ENCODE results near the gene COL4A1.

Gene COL4A1

DNA sequence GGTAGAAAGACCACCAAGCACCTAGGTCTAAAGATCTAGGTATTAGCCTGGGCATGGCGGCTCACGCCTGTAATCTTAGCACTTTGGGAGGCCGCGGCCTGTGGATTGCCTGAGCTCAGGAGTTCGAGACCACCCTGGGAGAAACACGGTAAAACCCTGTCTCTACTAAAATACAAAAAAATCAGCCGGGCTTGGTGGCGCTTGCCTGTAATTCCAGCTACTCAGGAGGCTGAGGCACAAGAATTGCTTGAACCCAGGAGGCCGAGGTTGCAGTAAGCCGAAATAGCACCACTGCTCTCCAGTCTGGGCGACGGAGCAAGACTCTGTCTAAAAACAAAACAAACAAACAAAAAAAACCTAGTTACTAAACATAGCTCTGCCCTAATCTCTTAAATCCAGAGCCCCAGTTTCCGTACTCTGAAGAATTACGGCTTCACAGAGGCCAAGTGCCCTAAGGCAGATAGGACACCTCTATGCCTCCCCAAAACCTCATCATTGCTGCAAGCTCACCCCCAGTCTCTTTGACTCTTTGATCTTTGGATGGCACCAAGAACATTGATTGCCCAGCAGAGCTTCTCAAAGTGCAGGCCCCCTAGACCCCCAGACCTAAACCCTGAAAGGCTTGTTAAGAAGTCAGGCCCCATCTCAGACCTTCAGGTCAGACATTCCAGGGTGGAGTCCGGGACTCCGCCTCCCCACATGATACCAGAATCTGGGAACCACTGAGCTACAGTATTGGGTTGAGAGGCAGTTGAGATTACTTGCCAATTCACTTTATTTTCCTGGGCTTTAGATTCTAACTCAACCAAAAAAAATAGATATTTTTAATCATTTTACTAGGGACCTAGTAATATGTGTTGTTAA is 2.9 kb upstream of the COL4A1 start:
- H3K27me3 ChIP-seq (ENCODE audit: control insufficient read depth, insufficient read depth, low read length) = peaks cover 43% of the 10 kb centered on the region
- H3K9me3 ChIP-seq (ENCODE audit: control insufficient read depth, low read length) = no peaks in the 10 kb centered on the region
- peak overlapping the region; percentile 47 for H3K9ac ChIP-seq (ENCODE audit: low read length)
- H3K4me3 ChIP-seq (ENCODE audit: low read length) = no peak overlapping the region
- H3K4me1 ChIP-seq (ENCODE audit: control insufficient read depth, insufficient read depth, low read length) = peaks cover 7% of the 10 kb centered on the region
- no peaks in the 10 kb centered on the region for H3K36me3 ChIP-seq (ENCODE audit: control insufficient read depth, insufficient read depth, low read length)

DNA sequence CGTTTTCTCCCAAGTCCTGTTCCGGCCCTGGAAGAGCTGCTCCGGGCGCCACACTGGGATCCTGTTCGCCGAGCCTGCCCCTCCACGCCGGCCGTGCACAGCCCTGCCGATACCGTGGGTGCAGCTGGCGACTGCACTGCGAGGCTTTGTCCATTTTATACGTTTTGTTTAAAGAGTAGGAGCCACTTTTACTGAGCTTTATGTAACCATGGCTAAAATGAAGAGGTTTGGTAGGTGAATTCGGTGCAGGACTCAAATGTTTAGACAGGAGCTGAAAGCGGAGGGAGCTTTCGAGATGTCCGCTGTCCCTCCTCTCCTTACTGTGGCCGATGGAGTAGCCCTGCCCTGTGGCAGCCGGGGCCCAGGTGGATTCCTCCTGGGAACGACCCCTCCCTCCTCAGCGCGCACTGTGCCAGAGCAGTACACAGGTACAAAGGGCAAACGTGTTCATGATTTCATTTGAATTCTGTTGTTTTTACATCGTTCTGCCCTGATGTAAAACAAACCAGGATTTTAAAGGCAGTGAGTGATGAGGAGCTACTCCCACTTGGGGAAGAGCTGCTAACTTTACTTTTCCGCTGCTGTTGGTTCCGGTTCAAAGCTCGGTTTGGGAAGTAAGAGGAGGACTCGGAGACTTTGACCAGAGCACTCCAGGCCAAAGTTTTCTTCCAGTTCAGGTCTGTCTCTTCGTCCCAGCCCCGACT is 1.9 kb upstream of the COL4A1 start:
- peak overlapping the region; percentile 25 for H3K4me3 ChIP-seq (ENCODE audit: low read length)
- peaks cover 52% of the 10 kb centered on the region for H3K27me3 ChIP-seq (ENCODE audit: control insufficient read depth, insufficient read depth, low read length)
- H3K9ac ChIP-seq (ENCODE audit: low read length) = peak overlapping the region; percentile 58
- H3K4me1 ChIP-seq (ENCODE audit: control insufficient read depth, insufficient read depth, low read length) = peaks cover 7% of the 10 kb centered on the region
- no peaks in the 10 kb centered on the region for H3K9me3 ChIP-seq (ENCODE audit: control insufficient read depth, low read length)
- H3K36me3 ChIP-seq (ENCODE audit: control insufficient read depth, insufficient read depth, low read length) = no peaks in the 10 kb centered on the region

DNA sequence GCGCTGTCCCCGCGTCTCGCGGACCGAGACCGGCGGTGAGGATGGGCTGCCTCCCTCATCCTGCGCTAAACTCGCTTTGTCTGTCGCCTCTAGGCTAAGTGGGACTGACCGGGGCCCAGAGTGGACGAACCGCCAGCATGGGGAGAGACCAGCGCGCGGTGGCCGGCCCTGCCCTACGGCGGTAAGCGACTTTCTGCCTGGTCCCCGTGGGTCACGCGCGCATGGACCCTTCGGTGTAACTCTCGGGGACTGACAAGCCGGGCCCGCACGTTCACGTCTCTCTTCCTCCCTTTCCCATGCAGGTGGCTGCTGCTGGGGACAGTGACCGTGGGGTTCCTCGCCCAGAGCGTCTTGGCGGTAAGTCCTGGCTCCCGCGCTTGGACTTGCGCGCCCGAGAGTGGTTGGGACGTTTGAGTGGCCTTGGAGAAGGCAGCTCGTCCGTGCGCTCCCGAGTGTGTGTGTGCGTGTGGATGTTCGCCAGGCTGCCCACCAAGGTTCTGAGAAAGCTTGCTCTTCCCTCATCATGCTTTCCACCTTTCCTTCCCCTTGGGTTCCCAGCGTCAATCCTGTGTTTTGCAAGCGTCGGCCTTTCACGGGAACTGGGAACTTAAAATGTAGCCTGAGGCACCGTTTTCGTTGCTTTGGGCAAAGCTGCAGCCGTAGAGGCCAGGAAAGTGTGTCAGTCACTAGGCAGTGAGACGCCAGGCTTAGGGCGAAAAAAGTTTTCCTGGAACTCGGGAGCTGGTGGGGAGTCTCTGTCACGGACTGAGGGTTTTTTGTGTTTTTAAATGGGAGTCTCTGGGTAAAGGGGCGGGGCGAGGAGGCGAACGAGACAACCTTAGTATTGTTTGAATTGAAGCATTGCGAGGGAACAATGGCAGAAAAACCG is 1.1 kb upstream of the COL4A1 start:
- H3K9ac ChIP-seq (ENCODE audit: low read length) = peak overlapping the region; percentile 58
- peak overlapping the region; percentile 31 for H3K4me3 ChIP-seq (ENCODE audit: low read length)
- no peaks in the 10 kb centered on the region for H3K9me3 ChIP-seq (ENCODE audit: control insufficient read depth, low read length)
- no peaks in the 10 kb centered on the region for H3K36me3 ChIP-seq (ENCODE audit: control insufficient read depth, insufficient read depth, low read length)
- peaks cover 52% of the 10 kb centered on the region for H3K27me3 ChIP-seq (ENCODE audit: control insufficient read depth, insufficient read depth, low read length)
- peaks cover 7% of the 10 kb centered on the region for H3K4me1 ChIP-seq (ENCODE audit: control insufficient read depth, insufficient read depth, low read length)

DNA sequence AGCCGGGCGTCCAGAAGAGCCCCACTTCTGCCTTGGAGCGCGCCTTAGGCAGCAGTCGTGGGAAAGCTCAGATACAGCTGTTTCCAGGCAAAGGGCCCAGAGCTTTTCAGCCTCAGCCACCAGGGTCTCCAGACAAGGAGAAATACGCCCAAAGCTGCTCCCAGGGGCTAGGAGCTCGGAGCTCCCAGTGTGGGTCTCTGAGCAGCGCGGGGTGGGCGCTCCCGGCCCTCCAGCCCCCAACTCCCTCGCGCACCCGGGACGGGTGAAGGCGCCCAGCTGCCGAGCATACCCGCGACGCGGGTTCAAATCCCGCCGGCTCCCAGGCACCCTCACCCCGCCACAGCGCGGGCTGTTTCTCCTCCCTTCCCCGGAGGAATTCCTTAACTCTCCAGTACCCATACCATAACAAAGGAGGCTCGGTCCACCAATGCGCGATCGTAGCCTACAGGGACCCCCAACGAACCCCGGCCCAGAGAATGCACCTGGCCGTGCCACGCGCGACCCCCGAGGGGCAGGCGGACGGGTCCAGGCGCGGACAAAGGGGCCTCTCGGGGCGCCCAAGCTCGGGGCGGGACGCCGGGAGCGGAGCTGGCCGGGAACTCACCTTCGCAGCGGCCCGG is 507 bp downstream of the COL4A1 start:
- Histone ChIP-seq H3K36me3 (ENCODE audit: control insufficient read depth, insufficient read depth, low read length) (no peaks in the 10 kb centered on the region), H3K4me3 (ENCODE audit: low read length) (no peak overlapping the region), H3K9me3 (ENCODE audit: control insufficient read depth, low read length) (no peaks in the 10 kb centered on the region), H3K4me1 (ENCODE audit: control insufficient read depth, insufficient read depth, low read length) (peaks cover 7% of the 10 kb centered on the region), H3K9ac (ENCODE audit: low read length) (peak overlapping the region; percentile 71), H3K27me3 (ENCODE audit: control insufficient read depth, insufficient read depth, low read length) (peaks cover 52% of the 10 kb centered on the region)

DNA sequence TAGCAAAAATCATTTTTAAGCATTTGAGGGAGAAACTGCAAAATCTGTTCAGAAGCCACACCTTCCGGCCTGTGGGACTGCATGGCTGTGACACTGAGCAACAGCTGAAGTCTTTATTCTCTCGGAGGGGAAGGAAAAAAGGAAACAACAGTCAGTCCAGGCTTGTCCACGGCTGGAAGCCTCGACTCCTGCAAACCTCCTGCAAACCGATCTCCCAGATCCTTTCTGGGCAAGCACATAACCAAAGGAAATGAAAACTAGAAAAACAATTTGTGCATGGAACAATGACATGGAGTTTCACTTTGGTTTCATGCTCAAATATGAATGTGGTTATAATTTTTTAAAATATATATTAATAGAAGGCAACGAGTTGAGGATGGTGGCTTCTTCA is 1.0 kb downstream of the COL4A1 start:
- Histone ChIP-seq H3K9ac (ENCODE audit: low read length) (peak overlapping the region; percentile 71), H3K4me3 (ENCODE audit: low read length) (no peak overlapping the region)

DNA sequence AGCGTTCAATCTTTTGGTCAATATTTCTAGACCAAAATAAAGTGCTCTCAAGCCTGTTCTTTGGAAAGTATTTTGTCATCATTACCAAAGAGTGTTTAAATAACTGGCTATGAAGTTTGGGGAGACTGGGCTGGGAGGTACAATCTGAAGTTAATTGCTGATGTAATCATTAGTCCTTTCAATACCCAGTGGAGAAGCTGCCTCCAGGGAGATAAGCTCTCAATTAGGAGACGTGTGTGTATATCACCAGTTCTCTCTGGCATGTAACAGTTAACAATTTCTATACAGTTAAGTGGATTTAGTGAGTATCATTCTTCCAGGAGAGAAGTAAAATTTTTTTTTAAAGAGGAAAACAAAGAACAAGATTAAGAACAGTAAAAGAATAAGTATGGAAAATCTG is 1.4 kb downstream of the COL4A1 start:
- peaks cover 47% of the 10 kb centered on the region for H3K27me3 ChIP-seq (ENCODE audit: control insufficient read depth, insufficient read depth, low read length)

More for the DNA sequence above, 1.0 kb downstream of the COL4A1 start:
- Histone ChIP-seq H3K27me3 (ENCODE audit: control insufficient read depth, insufficient read depth, low read length) (peaks cover 50% of the 10 kb centered on the region), H3K9me3 (ENCODE audit: control insufficient read depth, low read length) (no peaks in the 10 kb centered on the region), H3K36me3 (ENCODE audit: control insufficient read depth, insufficient read depth, low read length) (no peaks in the 10 kb centered on the region), H3K4me1 (ENCODE audit: control insufficient read depth, insufficient read depth, low read length) (peaks cover 7% of the 10 kb centered on the region)

DNA sequence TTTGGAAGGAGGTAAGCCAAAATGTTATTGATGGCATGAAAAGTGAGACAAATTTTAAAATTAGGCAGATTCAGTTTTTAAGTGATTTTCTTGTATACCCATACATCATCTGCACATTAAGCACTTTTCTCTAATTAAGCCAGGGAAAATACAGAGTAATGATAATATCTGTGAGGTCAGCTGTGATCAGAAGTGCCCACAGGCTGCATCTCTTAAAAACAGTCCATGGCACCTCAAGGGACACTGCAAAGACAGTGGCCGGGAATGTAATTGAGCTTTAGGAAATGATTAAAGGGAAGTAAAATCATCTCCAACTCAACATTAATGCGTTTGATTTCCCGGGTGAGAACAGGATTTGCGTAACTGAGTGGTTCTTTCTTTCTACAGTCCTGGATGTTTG is 2.0 kb downstream of the COL4A1 start:
- peak overlapping the region; percentile 24 for H3K9ac ChIP-seq (ENCODE audit: low read length)
- H3K4me1 ChIP-seq (ENCODE audit: control insufficient read depth, insufficient read depth, low read length) = peaks cover 7% of the 10 kb centered on the region
- H3K27me3 ChIP-seq (ENCODE audit: control insufficient read depth, insufficient read depth, low read length) = peaks cover 47% of the 10 kb centered on the region
- no peaks in the 10 kb centered on the region for H3K9me3 ChIP-seq (ENCODE audit: control insufficient read depth, low read length)
- no peaks in the 10 kb centered on the region for H3K36me3 ChIP-seq (ENCODE audit: control insufficient read depth, insufficient read depth, low read length)
- no peak overlapping the region for H3K4me3 ChIP-seq (ENCODE audit: low read length)

More for the DNA sequence above, 1.4 kb downstream of the COL4A1 start:
- Histone ChIP-seq H3K4me3 (ENCODE audit: low read length) (no peak overlapping the region), H3K9ac (ENCODE audit: low read length) (peak overlapping the region; percentile 24), H3K36me3 (ENCODE audit: control insufficient read depth, insufficient read depth, low read length) (no peaks in the 10 kb centered on the region), H3K4me1 (ENCODE audit: control insufficient read depth, insufficient read depth, low read length) (peaks cover 7% of the 10 kb centered on the region), H3K9me3 (ENCODE audit: control insufficient read depth, low read length) (no peaks in the 10 kb centered on the region)

DNA sequence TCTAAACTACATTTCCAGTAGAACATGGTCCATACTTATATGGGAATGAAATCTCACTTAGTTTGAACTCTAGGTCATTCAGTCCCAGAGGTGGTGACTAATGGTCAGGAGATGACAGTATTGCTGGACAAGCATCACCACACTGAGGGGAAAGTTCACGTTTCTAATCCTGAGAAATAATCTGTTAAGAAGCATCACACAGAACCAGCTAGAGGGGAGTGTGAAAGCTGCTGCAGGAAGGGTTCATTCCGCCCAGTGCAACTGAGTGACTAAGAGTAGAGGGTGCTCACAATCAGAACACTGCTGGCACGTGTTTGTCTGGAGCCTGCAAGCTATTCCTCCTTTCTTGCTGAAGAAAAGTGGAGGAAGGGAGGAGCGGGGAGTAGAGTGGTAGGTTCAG is 2.7 kb downstream of the COL4A1 start:
- H3K4me1 ChIP-seq (ENCODE audit: control insufficient read depth, insufficient read depth, low read length) = peaks cover 7% of the 10 kb centered on the region
- no peaks in the 10 kb centered on the region for H3K9me3 ChIP-seq (ENCODE audit: control insufficient read depth, low read length)
- no peaks in the 10 kb centered on the region for H3K36me3 ChIP-seq (ENCODE audit: control insufficient read depth, insufficient read depth, low read length)
- no peak overlapping the region for H3K4me3 ChIP-seq (ENCODE audit: low read length)
- peaks cover 40% of the 10 kb centered on the region for H3K27me3 ChIP-seq (ENCODE audit: control insufficient read depth, insufficient read depth, low read length)
- no peak overlapping the region for H3K9ac ChIP-seq (ENCODE audit: low read length)

DNA sequence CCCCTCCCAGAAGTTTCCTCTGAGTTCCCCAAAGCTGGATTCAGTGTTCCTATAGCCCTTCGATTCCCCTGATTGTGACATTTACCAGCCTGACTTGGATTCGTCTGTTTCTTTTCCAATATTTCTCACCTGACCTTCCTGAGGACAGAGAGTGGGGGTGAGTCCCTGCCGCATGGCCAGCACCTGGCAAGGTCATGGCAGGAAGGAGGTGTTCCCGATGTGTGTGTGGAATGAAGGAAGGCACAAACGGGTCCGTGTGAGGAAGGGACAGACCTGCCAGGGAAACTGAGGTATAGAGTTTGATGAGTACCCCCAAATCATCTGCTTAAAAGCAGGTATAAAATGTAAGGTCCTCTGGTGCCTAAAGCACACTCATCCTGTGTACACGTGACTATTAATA is 3.3 kb downstream of the COL4A1 start:
- Histone ChIP-seq H3K4me1 (ENCODE audit: control insufficient read depth, insufficient read depth, low read length) (peaks cover under 1% of the 10 kb centered on the region), H3K9ac (ENCODE audit: low read length) (no peak overlapping the region), H3K27me3 (ENCODE audit: control insufficient read depth, insufficient read depth, low read length) (peaks cover 36% of the 10 kb centered on the region), H3K4me3 (ENCODE audit: low read length) (no peak overlapping the region), H3K9me3 (ENCODE audit: control insufficient read depth, low read length) (no peaks in the 10 kb centered on the region), H3K36me3 (ENCODE audit: control insufficient read depth, insufficient read depth, low read length) (no peaks in the 10 kb centered on the region)

DNA sequence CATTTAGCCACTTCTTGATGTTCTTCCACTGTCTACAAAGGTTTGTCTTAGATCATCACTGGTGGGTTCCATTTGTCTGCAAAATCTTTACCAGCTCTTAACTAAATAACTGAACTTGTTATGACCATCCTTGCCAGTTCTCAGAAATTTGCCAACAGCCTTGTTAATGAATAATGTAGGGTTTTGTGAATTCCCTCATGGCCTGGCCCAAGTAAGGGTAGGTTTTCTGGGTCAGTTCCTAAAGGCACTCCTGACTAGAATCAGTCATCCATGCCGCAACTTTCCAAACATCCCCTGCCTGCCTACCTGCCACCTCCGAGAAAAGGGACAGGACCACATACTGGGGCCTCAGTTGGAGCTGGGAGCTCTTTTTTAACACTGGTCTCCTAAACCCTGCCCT is 4.0 kb downstream of the COL4A1 start:
- H3K9ac ChIP-seq (ENCODE audit: low read length) = no peak overlapping the region

More for the DNA sequence above, 4.0 kb downstream of the COL4A1 start:
- no peaks in the 10 kb centered on the region for H3K9me3 ChIP-seq (ENCODE audit: control insufficient read depth, low read length)
- H3K4me1 ChIP-seq (ENCODE audit: control insufficient read depth, insufficient read depth, low read length) = no peaks in the 10 kb centered on the region
- H3K4me3 ChIP-seq (ENCODE audit: low read length) = no peak overlapping the region
- peaks cover 34% of the 10 kb centered on the region for H3K27me3 ChIP-seq (ENCODE audit: control insufficient read depth, insufficient read depth, low read length)
- no peaks in the 10 kb centered on the region for H3K36me3 ChIP-seq (ENCODE audit: control insufficient read depth, insufficient read depth, low read length)
